Measurements from ENCODE around the gene DTX1.

- TF ChIP-seq CTCF (IDR thresholded peaks at IDR 0.05; ENCODE audit: low read depth, low read length, poor library complexity, severe bottlenecking) (peak; percentile 67), EZH2phosphoT487 (IDR thresholded peaks at IDR 0.05; ENCODE audit: borderline replicate concordance, low read length) (no peak)
Measured at GRCh38 chr12:113103756-113104450, 47.4 kb downstream of the DTX1 start.
